ENCODE data around the gene SBK1.

Gene SBK1

DNA sequence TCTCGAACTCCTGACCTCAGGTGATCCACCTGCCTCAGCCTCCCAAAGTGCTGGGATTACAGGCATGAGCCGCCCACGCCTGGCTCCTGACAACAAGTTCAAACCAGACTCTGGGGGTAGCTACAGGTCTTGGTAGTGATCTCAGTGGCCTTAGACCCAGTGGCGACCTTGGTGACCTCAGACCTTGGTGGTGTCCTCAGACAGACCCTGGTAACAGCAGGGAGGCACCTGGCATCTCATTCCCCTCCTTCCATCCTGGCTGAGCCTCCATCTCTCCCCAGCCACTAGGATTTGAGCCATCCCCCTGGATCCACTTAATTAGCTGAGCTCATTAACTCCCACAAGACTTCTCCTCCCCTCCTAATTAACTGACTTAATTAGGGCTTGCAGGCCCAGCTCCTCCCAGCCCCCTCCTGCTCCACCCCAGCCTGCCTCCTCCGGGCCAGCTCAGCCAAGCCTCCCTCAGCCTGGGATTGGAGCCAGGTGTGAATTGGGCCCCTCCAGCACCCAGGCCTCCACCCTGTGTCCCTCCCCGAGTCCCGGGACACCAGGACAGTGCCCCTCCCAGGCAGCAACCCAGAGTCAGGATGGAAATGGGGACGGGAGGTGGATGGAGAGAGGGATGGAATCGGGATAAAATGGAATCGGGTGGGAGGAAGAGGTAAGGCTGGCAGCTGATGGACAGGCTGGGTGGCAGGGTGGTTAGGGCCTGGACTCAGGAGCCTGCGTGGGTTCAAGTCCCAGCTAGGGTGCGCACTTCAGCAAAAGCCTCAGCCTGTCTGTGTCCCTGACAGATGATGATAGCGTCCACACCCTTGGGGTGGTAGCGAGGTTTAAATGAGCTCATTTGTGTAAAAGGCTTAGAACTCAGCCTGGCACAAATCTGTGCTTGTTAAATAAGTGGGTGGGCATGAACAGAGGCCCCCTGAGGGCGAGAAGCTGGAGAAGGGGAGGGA, 11.2 kb upstream of the SBK1 start:
- no peak overlapping the region for H3K27ac ChIP-seq
- no peak for TF ChIP-seq ZFX (IDR thresholded peaks at IDR 0.05; ENCODE audit: borderline replicate concordance)
- TF ChIP-seq, protein P1, sequence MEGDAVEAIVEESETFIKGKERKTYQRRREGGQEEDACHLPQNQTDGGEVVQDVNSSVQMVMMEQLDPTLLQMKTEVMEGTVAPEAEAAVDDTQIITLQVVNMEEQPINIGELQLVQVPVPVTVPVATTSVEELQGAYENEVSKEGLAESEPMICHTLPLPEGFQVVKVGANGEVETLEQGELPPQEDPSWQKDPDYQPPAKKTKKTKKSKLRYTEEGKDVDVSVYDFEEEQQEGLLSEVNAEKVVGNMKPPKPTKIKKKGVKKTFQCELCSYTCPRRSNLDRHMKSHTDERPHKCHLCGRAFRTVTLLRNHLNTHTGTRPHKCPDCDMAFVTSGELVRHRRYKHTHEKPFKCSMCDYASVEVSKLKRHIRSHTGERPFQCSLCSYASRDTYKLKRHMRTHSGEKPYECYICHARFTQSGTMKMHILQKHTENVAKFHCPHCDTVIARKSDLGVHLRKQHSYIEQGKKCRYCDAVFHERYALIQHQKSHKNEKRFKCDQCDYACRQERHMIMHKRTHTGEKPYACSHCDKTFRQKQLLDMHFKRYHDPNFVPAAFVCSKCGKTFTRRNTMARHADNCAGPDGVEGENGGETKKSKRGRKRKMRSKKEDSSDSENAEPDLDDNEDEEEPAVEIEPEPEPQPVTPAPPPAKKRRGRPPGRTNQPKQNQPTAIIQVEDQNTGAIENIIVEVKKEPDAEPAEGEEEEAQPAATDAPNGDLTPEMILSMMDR (IDR thresholded peaks at IDR 0.05) = 0 out of 2 replicates have a peak, but pooled peaks have one; percentile 6

DNA sequence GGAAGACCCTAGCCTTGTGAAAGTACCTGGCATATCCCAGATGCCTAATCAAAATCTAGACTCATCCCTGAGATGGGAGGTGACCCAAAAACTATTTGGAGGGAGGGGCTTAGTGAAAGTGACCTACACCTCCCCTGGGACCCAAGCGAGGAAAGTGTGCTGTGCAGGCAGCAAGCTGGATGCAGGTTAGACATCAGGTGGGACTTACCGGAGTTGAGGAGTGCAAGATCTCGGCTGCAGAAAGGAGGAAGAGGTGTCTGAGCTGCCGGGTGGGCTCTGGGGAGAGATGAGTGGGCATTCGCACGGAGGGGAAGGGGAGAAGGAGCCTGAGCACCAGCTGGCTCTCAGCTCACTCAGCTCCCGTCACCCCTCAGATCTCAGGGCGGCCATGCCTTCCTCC, 10.3 kb upstream of the SBK1 start:
- TF ChIP-seq ZFX (IDR thresholded peaks at IDR 0.05; ENCODE audit: borderline replicate concordance) = no peak
- TF ChIP-seq, protein P1 (IDR thresholded peaks at IDR 0.05) = no peak
- no peak overlapping the region for H3K27ac ChIP-seq

DNA sequence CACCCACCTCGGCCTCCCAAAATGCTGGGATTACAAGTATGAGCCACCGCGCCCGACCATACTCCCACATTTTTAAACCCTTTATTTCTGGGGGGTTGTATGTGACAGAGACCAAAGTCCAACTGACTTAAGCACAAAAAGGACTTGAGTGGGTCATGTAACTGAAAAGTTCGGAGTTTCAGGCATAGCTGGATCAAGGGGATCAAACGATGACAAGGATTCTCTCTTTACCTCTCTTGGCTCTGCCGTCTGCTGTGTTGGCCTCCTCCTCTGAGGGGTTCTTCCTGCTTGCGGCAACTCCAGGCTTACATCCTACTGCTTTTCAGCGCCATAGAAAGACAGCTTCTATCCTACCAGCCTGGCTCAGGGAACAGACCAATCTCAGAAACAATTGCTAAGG, 9.2 kb upstream of the SBK1 start:
- TF ChIP-seq, protein P1 (IDR thresholded peaks at IDR 0.05) = no peak
- H3K27ac ChIP-seq = no peak overlapping the region

DNA sequence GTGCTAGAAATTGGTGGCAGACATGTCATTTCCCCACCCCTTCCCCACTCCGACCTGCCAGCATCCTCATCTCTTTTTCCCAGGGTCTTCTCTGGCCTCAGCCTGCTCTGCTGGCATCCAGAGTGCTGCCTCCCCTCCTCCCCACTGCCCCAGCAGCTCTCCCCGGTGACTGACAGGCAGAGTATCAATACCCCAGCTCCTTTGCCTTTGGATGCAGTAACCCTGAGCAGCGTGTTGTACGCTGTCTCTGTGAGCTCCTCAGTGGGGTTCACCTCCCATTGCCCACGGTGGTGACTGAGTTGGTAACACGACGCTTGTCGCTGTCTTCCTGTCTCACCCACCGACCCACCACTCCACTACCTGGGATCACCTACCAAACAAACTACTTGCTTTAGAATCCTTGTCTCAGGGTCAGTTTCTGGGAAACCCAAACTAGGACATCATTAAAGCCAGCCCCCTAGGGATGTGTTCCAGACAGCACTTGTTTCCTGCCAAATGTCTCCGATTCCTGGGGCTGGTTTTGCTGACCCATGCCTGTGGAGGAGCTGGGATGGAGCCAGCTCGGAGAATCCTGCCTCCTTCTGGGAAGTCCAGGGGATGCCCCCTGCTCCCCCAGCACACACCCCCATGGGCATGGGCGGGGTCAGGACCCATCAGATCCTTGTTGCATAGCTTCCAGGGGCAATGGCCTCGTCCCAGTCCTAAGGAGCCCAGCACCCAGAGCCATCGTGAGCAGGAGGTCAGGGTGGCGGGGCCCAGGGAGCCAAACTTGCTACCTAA, 8.3 kb upstream of the SBK1 start:
- TF ChIP-seq ZFX (IDR thresholded peaks at IDR 0.05; ENCODE audit: borderline replicate concordance) = no peak
- TF ChIP-seq, protein P1 (IDR thresholded peaks at IDR 0.05) = no peak
- H3K27ac ChIP-seq = no peak overlapping the region

DNA sequence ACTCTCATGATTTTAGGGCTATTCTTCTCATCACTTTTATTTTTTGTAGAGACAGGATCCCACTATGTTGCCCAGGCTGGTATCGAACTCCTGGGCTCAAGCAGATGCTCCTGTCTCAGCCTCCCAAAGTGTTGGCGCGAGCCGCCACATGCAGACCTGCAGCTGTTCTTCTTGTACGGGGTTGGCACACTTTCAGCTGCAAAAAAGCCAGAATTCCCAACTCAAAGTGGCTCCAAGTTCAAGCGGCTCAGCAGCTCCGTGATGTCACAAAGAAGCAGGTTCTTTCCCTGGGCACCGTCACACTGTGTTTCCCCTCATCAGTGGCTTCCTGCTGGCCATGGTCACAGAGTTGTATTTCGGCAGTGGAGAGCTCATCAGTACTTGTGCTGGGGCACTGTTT, 6.7 kb upstream of the SBK1 start:
- no peak for TF ChIP-seq ZFX (IDR thresholded peaks at IDR 0.05; ENCODE audit: borderline replicate concordance)
- TF ChIP-seq, protein P1 (IDR thresholded peaks at IDR 0.05) = no peak
- no peak overlapping the region for H3K27ac ChIP-seq

DNA sequence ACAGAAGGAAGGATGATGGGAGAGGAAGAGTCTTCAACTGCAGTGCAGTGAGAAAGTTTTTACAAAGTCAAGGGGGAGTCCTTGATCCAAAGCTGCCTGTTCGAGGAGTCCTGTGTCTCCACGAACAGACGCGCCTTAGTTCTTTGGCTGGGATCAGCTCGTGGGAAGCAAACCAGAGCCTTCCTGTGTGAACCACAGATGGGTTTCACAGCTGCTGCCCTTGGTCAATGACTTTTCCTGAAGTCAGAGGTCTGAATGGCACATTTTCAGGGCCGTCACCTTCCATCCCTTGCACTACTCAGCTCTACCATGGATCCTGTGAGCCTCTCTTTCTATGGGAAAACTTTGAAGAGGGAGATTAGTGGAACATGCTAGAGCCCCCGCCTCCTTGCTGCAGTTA, 4.2 kb upstream of the SBK1 start:
- H3K27ac ChIP-seq = no peak overlapping the region
- TF ChIP-seq, protein P1 (IDR thresholded peaks at IDR 0.05) = no peak
- TF ChIP-seq ZFX (IDR thresholded peaks at IDR 0.05; ENCODE audit: borderline replicate concordance) = no peak

DNA sequence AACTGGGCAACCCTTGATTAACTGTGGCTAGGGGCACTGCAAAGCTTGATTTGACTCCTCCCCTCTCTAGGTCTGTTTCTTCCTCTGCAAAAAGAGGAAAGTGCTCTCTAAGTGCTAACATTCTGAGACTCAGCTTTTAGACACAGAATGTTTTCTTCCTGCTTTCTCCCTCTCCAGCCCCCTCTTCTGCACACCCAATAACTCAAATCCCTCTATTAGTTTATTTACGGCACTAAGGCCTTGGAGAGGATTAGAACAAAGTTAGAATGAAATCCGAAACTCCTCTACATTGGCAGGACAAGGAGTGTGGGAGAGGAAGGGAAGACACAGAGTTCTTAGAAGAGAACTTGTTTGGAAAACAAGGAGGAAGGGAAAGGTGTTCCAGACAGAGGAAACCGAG, 3.3 kb upstream of the SBK1 start:
- TF ChIP-seq, protein P1 (IDR thresholded peaks at IDR 0.05) = no peak
- no peak for TF ChIP-seq ZFX (IDR thresholded peaks at IDR 0.05; ENCODE audit: borderline replicate concordance)
- no peak overlapping the region for H3K27ac ChIP-seq

Data from 22Rv1 (cell line).